A549 (cell line): ENCODE measurements around the gene FBN2.

Source experiments
- CEBPB ChIP-seq, 2 experiments: fragments of >200 bp in 1 of 2; sonication (Bioruptor Twin) in 1 of 2; formaldehyde crosslinking in 1 of 2; IDR thresholded peaks; 2 replicates each; pipeline ENCODE4 v1.6.1; 2012 to 2016
- HMGXB4 ChIP-seq: fragments of 250-450 bp; sonication (Bioruptor Pico); IDR thresholded peaks from 2 replicates; pipeline ENCODE4 v1.5.0; 2021; ENCODE audit warnings: mild to moderate bottlenecking, moderate library complexity, borderline replicate concordance
- POLR2A ChIP-seq: IDR thresholded peaks from 2 replicates; pipeline ENCODE4 v1.6.1; 2012; ENCODE audit warnings: mild to moderate bottlenecking, low read length
- RNF2 ChIP-seq: fragments of 200-600 bp; sonication (generic); IDR thresholded peaks from 2 replicates; pipeline ENCODE4 v1.6.1; 2016; ENCODE audit warnings: low read depth, mild to moderate bottlenecking, antibody characterized with exemption, moderate library complexity, borderline replicate concordance
- SMC3 ChIP-seq: fragments of >200 bp; sonication (Bioruptor Twin); formaldehyde crosslinking; IDR thresholded peaks from 3 replicates; pipeline ENCODE4 v1.6.1; 2018; ENCODE audit warnings: inconsistent platforms
- TF ChIP-seq, protein P1 (sequence below): fragments of >200 bp; sonication (Bioruptor Twin); formaldehyde crosslinking; IDR thresholded peaks from 3 replicates; pipeline ENCODE4 v1.5.1; 2016
- TF ChIP-seq, protein P2 (sequence below): IDR thresholded peaks from 2 replicates; pipeline ENCODE4 v1.6.1; 2012; ENCODE audit warnings: low read depth, borderline replicate concordance

DNA sequence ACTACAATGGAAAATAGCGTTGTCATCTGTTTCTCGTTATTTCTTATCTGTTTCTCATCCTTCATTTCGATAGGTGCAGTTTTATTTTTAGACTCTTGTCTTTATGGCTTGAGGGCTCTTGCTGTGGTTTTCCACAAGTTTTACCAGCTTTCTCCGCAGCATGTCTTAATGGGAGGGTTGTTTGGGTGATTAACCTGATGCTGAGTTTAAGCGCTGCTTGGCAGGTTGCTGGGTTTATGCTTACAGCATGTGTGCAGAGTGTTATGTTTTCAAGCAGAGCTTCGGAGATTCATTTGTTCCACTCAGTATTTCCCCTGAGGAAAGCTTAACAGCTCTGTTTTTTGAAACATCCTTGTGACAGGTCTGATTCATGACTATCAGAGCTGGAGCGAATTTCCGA is 300.5 kb downstream of the FBN2 start:
- TF ChIP-seq, protein P1, sequence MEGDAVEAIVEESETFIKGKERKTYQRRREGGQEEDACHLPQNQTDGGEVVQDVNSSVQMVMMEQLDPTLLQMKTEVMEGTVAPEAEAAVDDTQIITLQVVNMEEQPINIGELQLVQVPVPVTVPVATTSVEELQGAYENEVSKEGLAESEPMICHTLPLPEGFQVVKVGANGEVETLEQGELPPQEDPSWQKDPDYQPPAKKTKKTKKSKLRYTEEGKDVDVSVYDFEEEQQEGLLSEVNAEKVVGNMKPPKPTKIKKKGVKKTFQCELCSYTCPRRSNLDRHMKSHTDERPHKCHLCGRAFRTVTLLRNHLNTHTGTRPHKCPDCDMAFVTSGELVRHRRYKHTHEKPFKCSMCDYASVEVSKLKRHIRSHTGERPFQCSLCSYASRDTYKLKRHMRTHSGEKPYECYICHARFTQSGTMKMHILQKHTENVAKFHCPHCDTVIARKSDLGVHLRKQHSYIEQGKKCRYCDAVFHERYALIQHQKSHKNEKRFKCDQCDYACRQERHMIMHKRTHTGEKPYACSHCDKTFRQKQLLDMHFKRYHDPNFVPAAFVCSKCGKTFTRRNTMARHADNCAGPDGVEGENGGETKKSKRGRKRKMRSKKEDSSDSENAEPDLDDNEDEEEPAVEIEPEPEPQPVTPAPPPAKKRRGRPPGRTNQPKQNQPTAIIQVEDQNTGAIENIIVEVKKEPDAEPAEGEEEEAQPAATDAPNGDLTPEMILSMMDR, result no peak
- TF ChIP-seq POLR2A, result no peak
- TF ChIP-seq HMGXB4 (CRISPR knock-in tag), result no peak
- TF ChIP-seq CEBPB (IDR thresholded peaks at IDR 0.05), result no peak
- TF ChIP-seq, protein P2, sequence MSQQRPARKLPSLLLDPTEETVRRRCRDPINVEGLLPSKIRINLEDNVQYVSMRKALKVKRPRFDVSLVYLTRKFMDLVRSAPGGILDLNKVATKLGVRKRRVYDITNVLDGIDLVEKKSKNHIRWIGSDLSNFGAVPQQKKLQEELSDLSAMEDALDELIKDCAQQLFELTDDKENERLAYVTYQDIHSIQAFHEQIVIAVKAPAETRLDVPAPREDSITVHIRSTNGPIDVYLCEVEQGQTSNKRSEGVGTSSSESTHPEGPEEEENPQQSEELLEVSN, result no peak
- TF ChIP-seq SMC3, result no peak
- no peak for TF ChIP-seq RNF2
